Measurements from ENCODE around the gene HPCAL1. TPM values are rescaled to one million over a fixed set of nuclear protein-coding genes. Genes with fewer than 3 reads are reported as not detected.

The HPCAL1 gene
- total and polyA plus RNA-seq, 2 experiments from 2014 or later = 58.9 to 65.4 TPM

- Histone ChIP-seq H4K20me1 (ENCODE audit: insufficient read depth) (no peaks in the 10 kb centered on the region), H3K36me3 (ENCODE audit: low read depth) (no peaks in the 10 kb centered on the region), H3F3A (ENCODE audit: insufficient read depth) (no peaks in the 10 kb centered on the region), H2AFZ (no peak overlapping the region), H3K9me3 (ENCODE audit: low read depth) (no peaks in the 10 kb centered on the region), H3K9ac (no peak overlapping the region; the same call in 1 of the 2 replicates), H3K4me2 (ENCODE audit: unreplicated experiment) (no peak overlapping the region), H3K4me1 (ENCODE audit: insufficient read depth) (no peaks in the 10 kb centered on the region; the same call in 1 of the 2 replicates), H3K27me3 (replicated peaks; ENCODE audit: insufficient read depth) (no peaks in the 10 kb centered on the region), H3K79me2 (ENCODE audit: insufficient read depth) (peaks cover 80% of the 10 kb centered on the region), H3K27ac (no peak overlapping the region), H3K4me3 (no peak overlapping the region), H3K9me2 (ENCODE audit: insufficient read depth) (no peaks in the 10 kb centered on the region)
- WGBS, 2 experiments (ENCODE audit: low coverage in 1 of 2, low lambda C conversion rate in 2 of 2, missing lambda C conversion rate in 2 of 2) = 74 to 79% methylated on average over 19 of the region's 19 CpGs
- TF ChIP-seq EZH2 (IDR thresholded peaks at IDR 0.05; ENCODE audit: insufficient read depth, poor library complexity, severe bottlenecking) = no peak
- no peak for TF ChIP-seq EZH2phosphoT487 (IDR thresholded peaks at IDR 0.05; ENCODE audit: insufficient read depth, low read depth)
- in situ Hi-C loops (cut with MboI) = no loop called here
- DNase-seq = peak; percentile 26
Measured at GRCh38 chr2:10344105-10345066, 41.7 kb downstream of the HPCAL1 start.

- no peaks in the 10 kb centered on the region for H3K9me2 ChIP-seq (ENCODE audit: insufficient read depth)
- no peak overlapping the region for H3K4me3 ChIP-seq
- H3K27ac ChIP-seq = no peak overlapping the region
- H2AFZ ChIP-seq = no peak overlapping the region
- no peaks in the 10 kb centered on the region for H3F3A ChIP-seq (ENCODE audit: insufficient read depth)
- no peak for TF ChIP-seq EZH2 (IDR thresholded peaks at IDR 0.05; ENCODE audit: insufficient read depth, poor library complexity, severe bottlenecking)
- TF ChIP-seq EZH2phosphoT487 (IDR thresholded peaks at IDR 0.05; ENCODE audit: insufficient read depth, low read depth) = no peak
- H3K4me1 ChIP-seq (ENCODE audit: insufficient read depth) = no peaks in the 10 kb centered on the region; the same call in 1 of the 2 replicates
- in situ Hi-C loops (cut with MboI) = no loop called here
- no peaks in the 10 kb centered on the region for H3K36me3 ChIP-seq (ENCODE audit: low read depth)
- no peak for DNase-seq
- H4K20me1 ChIP-seq (ENCODE audit: insufficient read depth) = no peaks in the 10 kb centered on the region
- H3K4me2 ChIP-seq (ENCODE audit: unreplicated experiment) = no peak overlapping the region
- no peaks in the 10 kb centered on the region for H3K9me3 ChIP-seq (ENCODE audit: low read depth)
- WGBS, 2 experiments (ENCODE audit: low coverage in 1 of 2, low lambda C conversion rate in 2 of 2, missing lambda C conversion rate in 2 of 2) = 98 to 99% methylated on average over 3 of the region's 3 CpGs
- no peaks in the 10 kb centered on the region for H3K27me3 ChIP-seq (replicated peaks; ENCODE audit: insufficient read depth)
- H3K79me2 ChIP-seq (ENCODE audit: insufficient read depth) = peaks cover 73% of the 10 kb centered on the region
- H3K9ac ChIP-seq = no peak overlapping the region; the same call in 1 of the 2 replicates
Measured at GRCh38 chr2:10345126-10345525, 42.4 kb downstream of the HPCAL1 start.

- H3K9me2 ChIP-seq (ENCODE audit: insufficient read depth) = no peaks in the 10 kb centered on the region
- H3K4me2 ChIP-seq (ENCODE audit: unreplicated experiment) = no peak overlapping the region
- no peak overlapping the region for H3K27ac ChIP-seq
- H3K4me1 ChIP-seq (ENCODE audit: insufficient read depth) = no peaks in the 10 kb centered on the region; the same call in 1 of the 2 replicates
- H3K36me3 ChIP-seq (ENCODE audit: low read depth) = no peaks in the 10 kb centered on the region
- DNase-seq = no peak
- H3K4me3 ChIP-seq = no peak overlapping the region
- no peaks in the 10 kb centered on the region for H4K20me1 ChIP-seq (ENCODE audit: insufficient read depth)
- H2AFZ ChIP-seq = no peak overlapping the region
- no peak overlapping the region for H3K9ac ChIP-seq
- in situ Hi-C loops (cut with MboI) = no loop called here
- H3K9me3 ChIP-seq (ENCODE audit: low read depth) = no peaks in the 10 kb centered on the region
- no peaks in the 10 kb centered on the region for H3K27me3 ChIP-seq (replicated peaks; ENCODE audit: insufficient read depth)
- TF ChIP-seq EZH2phosphoT487 (IDR thresholded peaks at IDR 0.05; ENCODE audit: insufficient read depth, low read depth) (no peak), EZH2 (IDR thresholded peaks at IDR 0.05; ENCODE audit: insufficient read depth, poor library complexity, severe bottlenecking) (no peak)
- 83 to 86% methylated on average over 3 of the region's 3 CpGs for WGBS, 2 experiments (ENCODE audit: low coverage in 1 of 2, low lambda C conversion rate in 2 of 2, missing lambda C conversion rate in 2 of 2)
- peaks cover 68% of the 10 kb centered on the region for H3K79me2 ChIP-seq (ENCODE audit: insufficient read depth)
- no peaks in the 10 kb centered on the region for H3F3A ChIP-seq (ENCODE audit: insufficient read depth)
Measured at GRCh38 chr2:10345813-10346212, 43.1 kb downstream of the HPCAL1 start.

GRCh38 chr2:10346929-10347561 is 44.3 kb downstream of the HPCAL1 start:
- Histone ChIP-seq H3F3A (ENCODE audit: insufficient read depth) (no peaks in the 10 kb centered on the region), H3K27ac (no peak overlapping the region), H3K9me2 (ENCODE audit: insufficient read depth) (no peaks in the 10 kb centered on the region), H3K4me3 (no peak overlapping the region), H3K36me3 (ENCODE audit: low read depth) (no peaks in the 10 kb centered on the region), H3K9me3 (ENCODE audit: low read depth) (no peaks in the 10 kb centered on the region), H3K4me1 (ENCODE audit: insufficient read depth) (no peaks in the 10 kb centered on the region; the same call in 1 of the 2 replicates), H2AFZ (no peak overlapping the region), H3K79me2 (ENCODE audit: insufficient read depth) (peaks cover 61% of the 10 kb centered on the region), H3K27me3 (replicated peaks; ENCODE audit: insufficient read depth) (no peaks in the 10 kb centered on the region), H3K4me2 (ENCODE audit: unreplicated experiment) (no peak overlapping the region), H3K9ac (no peak overlapping the region), H4K20me1 (ENCODE audit: insufficient read depth) (no peaks in the 10 kb centered on the region)
- in situ Hi-C loops (cut with MboI) = no loop called here
- WGBS, 2 experiments (ENCODE audit: low coverage in 1 of 2, low lambda C conversion rate in 2 of 2, missing lambda C conversion rate in 2 of 2) = 89% methylated on average over 15 to 16 of the region's 16 CpGs
- DNase-seq = no peak
- no peak for TF ChIP-seq EZH2phosphoT487 (IDR thresholded peaks at IDR 0.05; ENCODE audit: insufficient read depth, low read depth)
- no peak for TF ChIP-seq EZH2 (IDR thresholded peaks at IDR 0.05; ENCODE audit: insufficient read depth, poor library complexity, severe bottlenecking)
